ENCODE measurements around the gene NUDT13.

Gene NUDT13

GRCh38 chr10:73167458-73167782, 57.2 kb downstream of the NUDT13 start:
- DNase-seq: no peak

DNA sequence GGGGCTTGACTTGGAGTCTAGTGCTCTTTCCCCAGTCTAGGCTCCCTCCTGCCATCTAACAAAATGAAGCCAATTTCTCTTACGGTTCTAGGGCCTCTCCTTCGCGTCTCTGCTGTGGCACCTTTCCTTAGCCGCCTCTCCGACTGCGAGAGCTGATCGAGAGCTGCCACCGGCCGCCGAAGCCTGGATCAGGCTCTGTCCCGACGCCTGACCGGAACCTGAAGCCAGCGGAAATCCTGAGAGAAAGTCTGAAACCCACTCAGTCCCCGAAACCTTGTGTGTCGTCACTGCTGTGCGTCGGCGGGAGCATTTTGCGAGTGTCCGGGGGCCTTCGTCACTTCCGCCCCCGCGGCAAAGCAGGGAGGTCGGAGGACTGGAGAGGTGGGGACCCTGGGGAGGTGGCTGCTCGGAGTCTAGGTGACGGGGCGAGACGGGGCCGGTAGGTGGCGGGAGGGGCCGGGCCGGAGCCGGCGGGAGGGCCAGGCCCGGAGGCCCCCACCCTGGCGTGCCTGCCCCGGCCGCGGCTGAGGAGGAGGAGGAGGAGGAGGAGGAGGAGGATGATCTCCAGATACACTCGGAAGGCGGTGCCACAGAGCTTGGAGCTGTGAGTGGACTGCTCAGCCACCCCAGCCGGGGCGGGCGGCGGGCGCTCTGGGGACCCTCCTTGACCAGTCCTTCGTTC, 57.7 kb downstream of the NUDT13 start, which contains the start of the genes ECD and FAM149B1:
TSS of gene ECD (minus strand) at position 226 of the 682 bp plus-strand sequence. CDS start 4,071 bp downstream, outside the sequence.
TSS of gene FAM149B1 (plus strand) at position 337 of the 682 bp plus-strand sequence. CDS start at position 558, 221 bp downstream.
- DNase-seq: peak; percentile 83

DNA sequence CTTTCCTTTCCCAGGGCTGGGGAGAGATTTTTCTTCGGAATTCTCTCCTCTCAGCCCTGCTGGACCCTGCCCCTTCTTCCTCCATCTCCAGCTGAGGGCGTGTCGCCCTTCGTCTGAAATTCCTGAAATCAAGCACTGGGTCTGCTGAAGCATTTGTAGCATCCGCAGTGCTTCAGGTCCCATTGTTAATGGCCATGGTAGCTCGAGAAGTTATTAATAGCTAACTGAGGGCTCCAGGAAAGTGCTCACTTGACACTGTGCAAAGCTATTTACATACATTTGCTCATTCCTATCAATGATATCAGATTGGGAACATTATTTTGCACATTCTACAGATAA, 58.2 kb downstream of the NUDT13 start:
- DNase-seq: no peak

GRCh38 chr10:73169320-73169719, 59.1 kb downstream of the NUDT13 start:
- no peak for DNase-seq

- no peak for DNase-seq
These were observed 62.6 kb downstream of the NUDT13 start for GRCh38 chr10:73172867-73173266.

DNA sequence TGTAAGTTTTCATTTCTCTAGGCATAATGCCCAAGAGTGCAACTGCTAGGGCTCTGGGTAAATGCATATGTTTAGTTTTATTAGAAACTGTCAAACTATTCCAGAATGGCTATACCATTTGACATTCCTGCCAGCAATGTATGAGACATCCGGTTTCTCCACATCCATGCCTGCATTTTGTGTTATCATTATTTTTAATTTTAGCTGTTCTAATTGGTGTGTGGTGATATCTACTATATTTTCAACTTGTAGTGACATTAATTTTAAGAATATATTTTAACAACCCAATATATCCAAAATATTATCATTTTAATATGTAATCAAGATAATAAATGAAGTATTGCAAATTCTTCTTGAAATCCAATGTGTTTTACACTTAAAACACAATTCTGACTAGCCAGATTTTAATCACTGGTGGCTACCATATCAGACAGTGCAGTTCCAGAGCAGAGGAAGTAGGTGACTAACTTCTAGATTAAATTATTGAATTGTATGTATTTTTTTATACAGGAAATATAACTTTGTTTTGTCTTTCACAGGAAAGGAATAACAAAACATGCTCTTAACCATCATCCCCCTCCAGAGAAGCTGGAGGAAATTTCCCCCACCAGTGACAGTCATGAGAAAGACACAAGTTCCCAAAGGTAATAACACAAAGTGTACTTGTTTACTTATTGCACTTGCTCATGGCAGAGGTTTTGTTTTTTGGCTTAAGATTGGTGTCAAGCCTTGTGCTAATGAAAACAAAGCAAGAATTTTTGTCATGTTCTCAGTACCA, 64.1 kb downstream of the NUDT13 start:
- no peak for DNase-seq

All from NCI-H2227 treated with DMSO at 0.1 percent for 48 hours (cell line).